COR-L47 (cell line): Measurements from ENCODE around the gene NBDY.
"Not testable (repeated sequence)": the region's sequence is repeated elsewhere in the genome, so short reads cannot be mapped to it uniquely, and the experiment has no call there.

Experiments used
- DNase-seq: peaks from one replicate; lab custom pipeline; 2025; lab: John Stamatoyannopoulos, UW

Gene NBDY

DNA sequence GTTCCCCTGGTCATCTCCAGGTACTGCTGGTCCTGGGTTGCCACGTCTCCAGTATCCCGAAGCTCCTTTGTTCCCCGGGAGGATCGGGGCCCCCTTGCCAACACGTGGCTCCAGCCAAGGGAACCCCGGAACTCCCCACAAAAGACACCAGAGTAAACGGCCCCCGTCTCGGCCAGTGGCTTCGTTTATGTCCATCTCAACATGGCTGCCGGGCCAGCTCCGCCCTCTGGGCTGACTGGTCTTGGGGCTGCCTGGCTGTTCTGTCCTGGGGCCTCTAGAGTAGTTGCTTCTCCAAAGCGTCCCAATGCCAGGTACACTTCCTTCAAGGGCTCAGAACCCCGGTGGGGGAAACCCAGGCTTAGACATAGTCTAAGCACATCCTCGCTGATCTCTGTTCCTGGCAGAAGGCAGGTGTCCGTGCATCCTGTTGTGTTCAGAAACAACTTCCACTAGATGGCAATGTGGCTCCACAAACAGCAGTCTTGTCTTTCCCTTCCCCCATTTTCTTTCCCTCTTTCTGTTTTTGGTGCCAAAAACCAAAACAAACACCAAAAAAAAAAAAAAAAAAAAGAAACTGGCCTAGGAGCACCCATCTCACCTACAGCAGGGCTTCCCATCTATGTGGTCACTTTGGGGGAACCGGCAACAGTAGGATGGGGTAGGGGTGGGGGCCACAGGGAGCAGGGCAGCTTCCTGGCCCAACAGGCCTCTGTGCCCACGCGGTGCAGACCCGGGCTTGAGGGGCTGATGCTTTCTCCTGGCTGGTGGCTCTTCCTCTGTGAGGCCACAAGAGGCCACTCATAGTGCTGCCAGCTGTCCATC lies 35.3 kb downstream of the NBDY start:
- DNase-seq, result no peak

DNA sequence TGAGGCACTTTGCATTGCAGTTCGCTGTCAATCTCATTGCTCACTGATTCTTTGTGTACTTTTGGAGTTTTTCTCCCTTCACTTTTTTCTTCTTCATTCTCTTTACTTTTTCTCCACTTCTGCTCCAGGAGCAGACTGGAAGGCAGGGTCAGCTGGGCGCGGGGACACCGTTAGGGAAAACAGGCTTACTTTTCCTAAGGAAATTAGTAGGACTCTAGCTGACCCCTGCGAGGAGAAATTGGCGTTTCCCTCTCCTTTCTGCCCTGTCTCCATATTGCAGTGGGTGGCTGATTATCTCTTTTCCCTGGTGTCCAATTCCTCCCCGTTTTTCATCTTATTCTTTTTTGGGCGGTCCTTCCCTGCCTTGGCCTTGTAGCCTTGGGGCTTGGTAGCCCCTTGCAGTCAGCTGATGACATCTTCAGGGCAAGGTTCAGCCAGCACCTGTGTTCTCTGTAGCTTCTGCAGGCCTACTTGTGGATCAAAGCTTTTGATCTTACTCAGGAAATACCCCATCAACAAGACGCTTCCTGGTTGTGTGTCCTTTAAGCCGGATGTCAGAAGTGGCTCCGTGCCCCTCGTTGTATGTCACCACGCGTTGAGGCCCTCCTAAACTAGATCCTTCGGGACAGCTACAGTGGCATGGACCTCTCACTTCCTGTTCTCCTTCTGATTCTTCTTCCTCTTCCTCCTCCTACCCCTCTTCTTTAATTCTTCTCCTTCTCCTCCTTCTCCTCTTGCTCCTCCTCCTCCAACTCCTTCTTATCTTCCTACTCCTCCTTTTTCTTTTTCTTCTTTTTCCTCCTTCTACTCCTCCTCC lies 36.1 kb downstream of the NBDY start:
- DNase-seq, result no peak

DNA sequence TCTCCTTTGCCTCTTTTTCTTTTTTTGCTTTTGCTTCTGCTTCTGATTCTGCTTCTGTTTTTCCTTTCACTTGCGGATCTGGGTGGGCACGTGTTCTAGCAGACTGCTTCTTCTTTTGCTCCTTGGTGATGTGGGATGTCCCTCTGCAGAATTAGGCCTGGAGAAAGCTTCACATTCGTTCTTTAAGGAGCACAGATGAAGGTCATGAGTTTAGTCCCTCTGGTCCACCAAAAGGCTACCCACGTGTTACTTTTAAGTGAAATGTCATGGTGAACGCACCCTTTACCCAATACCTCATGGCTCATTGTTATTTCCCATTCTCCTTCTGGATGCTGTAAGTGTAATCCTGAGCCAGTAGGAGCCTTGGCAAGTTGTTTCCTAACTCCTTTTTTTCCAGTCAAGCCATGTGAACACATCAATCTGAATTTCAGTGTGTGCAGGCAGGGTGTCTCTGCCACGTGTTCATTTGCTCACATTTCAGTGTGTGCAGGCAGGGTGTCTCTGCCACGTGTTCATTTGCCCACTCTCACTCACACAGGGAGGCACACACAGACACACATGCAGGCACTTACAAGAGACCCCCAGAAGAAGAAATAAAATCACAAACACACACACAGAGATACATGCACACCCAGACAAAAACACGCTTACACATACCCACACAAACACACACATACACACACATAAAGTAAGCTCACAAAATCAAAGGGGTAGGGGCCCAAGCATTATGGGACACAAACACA lies 36.9 kb downstream of the NBDY start:
- no peak for DNase-seq

DNA sequence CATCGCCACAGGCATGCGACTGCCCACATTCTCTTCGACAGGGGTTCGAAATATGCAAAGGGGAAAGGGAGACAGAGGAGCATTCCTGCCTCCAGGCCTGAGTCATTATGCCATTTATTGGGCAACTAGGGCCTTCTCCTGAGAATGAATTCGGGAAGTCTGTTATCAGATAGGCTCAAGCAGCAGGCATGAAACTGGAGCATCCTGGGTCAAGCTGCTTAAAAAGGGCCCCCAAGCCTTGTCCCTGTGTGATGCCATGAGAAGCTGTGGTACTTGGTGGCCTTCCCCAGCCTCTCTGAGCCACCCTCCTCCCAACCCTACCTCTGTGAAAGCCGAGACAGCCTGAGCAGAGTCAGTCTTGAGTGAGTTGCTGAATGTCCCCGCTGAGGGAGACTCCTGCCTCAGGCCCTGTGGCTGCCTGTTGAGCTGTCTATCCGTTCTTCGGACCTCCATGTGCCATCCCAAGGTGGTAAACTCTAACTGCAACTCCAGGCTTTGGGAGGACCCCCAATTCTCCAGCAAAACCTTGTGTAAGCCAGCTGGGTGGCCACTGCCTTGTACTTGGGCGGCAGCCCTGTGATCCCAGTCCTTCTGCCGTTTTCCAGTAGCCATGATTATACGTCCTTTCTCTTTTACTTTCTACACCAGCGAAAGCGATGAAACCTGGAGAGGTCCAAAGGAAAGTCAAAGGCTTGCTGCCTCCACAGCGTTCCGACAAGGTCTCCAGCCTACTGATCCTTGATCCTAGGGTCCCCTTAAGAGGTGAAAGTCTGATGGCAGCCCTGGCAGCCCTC lies 37.7 kb downstream of the NBDY start:
- DNase-seq, result no peak

DNA sequence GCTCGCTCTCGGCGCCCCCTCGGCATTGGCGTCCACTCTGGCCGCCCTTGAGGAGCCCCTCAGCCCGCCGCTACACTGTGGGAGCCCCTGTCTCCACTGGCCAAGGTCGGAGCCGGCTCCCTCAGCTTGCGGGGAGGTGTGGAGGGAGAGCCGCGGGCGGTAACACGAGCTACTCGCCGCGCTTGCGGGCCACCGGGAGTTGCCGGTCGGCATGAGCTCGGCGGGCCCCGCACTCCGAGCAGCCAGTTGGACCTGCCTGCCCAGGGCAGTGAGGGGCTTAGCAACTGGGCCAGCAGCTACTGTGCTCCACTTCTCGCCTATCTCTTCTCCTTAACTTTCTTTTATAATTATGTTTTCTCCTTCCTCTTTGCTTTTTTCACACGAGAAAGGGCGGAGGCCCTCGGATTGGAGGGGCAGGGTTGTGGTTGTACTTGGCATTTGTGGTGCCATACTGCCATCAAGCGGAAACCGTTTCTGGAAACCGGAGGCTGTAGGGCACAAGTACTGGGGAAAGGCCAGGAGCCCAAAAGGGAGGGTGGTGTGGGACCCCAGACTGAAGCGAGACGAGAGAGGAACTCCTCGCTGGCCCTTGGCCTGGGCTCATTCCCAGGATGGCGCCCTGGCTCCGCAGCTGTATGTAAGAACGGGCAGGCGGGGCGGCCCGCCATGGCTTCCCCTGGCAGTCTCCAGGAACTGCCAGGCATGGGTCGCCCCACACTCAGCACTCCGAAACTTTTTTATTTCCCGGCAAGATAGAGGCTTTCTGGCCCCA lies 38.5 kb downstream of the NBDY start:
- DNase-seq, result not testable (repeated sequence)

DNA sequence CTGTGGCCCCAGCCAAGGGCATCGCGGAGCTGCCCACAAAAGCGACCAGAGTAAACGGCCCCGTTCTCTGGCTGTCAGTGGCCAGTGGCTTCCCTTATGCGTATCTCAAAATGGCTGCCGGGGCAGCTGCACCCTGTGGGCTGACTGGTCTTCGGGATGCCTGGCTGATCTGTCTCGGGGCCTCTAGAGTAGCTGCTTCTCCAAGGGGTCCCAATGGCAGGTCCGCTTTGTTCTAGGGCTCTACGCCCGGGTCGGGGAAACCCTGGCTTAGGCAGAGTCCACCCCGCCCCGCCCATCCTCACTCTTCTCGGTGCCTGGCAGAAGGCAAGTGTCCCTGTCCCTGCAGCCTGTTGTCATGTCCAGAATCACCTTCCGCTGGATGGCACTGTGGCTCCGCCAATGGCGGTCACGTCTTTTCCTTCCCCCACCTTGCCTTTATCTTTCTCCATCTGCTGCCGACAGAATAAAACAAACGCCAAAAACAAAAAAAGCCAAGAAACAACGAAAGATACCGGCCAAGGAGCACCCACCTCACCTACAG lies 39.1 kb downstream of the NBDY start:
- not testable (repeated sequence) for DNase-seq

DNA sequence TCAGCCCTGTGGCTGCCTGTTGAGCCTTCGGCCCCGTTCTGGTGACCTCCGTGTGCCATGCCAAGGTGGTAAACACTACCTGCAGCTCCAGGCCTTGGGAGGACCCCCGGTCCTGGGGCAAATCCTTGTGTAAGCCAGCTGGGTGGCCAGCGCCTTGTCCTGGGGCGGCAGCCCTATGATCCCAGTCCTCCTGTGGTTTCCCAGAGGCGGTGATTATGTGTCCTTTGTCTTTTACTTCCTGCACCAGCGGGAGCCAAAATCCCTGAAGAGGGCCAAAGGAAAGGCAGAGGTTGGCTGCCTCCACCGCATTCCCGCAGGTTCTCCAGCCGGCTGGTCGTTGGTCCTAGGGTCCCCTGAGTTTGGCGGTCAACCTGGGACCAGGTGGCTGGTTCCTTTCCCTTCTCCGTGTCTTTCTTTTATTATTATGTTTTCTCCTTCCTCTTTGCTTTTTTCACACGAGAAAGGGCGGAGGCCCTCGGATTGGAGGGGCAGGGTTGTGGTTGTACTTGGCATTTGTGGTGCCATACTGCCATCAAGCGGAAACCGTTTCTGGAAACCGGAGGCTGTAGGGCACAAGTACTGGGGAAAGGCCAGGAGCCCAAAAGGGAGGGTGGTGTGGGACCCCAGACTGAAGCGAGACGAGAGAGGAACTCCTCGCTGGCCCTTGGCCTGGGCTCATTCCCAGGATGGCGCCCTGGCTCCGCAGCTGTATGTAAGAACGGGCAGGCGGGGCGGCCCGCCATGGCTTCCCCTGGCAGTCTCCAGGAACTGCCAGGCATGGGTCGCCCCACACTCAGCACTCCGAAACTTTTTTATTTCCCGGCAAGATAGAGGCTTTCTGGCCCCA lies 43.9 kb downstream of the NBDY start:
- DNase-seq, result not testable (repeated sequence)

DNA sequence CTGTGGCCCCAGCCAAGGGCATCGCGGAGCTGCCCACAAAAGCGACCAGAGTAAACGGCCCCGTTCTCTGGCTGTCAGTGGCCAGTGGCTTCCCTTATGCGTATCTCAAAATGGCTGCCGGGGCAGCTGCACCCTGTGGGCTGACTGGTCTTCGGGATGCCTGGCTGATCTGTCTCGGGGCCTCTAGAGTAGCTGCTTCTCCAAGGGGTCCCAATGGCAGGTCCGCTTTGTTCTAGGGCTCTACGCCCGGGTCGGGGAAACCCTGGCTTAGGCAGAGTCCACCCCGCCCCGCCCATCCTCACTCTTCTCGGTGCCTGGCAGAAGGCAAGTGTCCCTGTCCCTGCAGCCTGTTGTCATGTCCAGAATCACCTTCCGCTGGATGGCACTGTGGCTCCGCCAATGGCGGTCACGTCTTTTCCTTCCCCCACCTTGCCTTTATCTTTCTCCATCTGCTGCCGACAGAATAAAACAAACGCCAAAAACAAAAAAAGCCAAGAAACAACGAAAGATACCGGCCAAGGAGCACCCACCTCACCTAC lies 44.5 kb downstream of the NBDY start:
- DNase-seq, result not testable (repeated sequence)

DNA sequence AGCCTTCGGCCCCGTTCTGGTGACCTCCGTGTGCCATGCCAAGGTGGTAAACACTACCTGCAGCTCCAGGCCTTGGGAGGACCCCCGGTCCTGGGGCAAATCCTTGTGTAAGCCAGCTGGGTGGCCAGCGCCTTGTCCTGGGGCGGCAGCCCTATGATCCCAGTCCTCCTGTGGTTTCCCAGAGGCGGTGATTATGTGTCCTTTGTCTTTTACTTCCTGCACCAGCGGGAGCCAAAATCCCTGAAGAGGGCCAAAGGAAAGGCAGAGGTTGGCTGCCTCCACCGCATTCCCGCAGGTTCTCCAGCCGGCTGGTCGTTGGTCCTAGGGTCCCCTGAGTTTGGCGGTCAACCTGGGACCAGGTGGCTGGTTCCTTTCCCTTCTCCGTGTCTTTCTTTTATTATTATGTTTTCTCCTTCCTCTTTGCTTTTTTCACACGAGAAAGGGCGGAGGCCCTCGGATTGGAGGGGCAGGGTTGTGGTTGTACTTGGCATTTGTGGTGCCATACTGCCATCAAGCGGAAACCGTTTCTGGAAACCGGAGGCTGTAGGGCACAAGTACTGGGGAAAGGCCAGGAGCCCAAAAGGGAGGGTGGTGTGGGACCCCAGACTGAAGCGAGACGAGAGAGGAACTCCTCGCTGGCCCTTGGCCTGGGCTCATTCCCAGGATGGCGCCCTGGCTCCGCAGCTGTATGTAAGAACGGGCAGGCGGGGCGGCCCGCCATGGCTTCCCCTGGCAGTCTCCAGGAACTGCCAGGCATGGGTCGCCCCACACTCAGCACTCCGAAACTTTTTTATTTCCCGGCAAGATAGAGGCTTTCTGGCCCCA lies 49.3 kb downstream of the NBDY start:
- not testable (repeated sequence) for DNase-seq

DNA sequence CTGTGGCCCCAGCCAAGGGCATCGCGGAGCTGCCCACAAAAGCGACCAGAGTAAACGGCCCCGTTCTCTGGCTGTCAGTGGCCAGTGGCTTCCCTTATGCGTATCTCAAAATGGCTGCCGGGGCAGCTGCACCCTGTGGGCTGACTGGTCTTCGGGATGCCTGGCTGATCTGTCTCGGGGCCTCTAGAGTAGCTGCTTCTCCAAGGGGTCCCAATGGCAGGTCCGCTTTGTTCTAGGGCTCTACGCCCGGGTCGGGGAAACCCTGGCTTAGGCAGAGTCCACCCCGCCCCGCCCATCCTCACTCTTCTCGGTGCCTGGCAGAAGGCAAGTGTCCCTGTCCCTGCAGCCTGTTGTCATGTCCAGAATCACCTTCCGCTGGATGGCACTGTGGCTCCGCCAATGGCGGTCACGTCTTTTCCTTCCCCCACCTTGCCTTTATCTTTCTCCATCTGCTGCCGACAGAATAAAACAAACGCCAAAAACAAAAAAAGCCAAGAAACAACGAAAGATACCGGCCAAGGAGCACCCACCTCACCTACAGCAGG lies 50.0 kb downstream of the NBDY start:
- DNase-seq, result not testable (repeated sequence)

DNA sequence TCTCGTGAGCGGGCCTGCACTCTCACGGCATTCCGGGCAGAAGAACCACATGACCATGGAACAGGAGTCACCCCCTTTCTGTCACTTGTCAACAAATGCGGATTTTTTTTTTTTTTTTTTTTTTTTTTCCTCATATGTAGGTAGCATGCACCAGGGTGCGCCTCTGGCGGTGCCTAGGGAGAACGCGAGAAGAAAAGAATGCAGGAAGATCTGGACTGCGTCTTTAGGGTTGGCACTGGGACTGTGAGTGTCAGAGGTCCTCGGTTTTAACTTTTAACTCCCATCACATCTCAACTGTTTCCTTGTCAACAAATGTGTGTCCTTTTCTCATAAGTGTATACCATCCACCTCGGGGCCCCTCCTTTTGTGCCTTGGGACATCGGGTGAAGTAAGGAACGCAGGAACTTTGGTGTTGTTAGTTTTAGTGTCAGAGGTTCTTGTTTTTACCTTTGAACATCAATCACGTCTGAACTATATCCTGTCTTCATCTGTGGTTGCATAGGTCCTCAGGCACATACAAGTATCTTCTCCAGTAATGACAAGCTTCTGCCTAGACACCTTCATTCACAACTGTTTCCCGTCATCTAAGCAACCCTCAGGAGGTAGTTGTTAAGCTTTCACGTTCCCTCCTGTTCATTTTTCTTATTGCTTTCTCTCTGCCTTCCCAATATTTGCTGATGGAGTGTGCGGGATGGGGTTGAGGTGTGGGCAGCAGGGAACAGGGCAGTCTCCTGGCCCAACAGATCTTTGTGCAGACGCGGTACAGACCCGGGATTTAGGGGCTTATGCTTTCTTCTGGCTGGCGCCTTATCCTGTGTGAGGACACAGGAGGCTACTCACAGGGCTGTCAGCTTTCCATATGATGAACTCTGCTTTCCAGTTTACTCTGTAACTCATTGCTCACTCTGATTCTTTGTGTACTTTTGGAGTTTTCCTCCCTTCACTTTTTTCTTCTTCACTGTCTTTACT lies 51.9 kb downstream of the NBDY start:
- not testable (repeated sequence) for DNase-seq

DNA sequence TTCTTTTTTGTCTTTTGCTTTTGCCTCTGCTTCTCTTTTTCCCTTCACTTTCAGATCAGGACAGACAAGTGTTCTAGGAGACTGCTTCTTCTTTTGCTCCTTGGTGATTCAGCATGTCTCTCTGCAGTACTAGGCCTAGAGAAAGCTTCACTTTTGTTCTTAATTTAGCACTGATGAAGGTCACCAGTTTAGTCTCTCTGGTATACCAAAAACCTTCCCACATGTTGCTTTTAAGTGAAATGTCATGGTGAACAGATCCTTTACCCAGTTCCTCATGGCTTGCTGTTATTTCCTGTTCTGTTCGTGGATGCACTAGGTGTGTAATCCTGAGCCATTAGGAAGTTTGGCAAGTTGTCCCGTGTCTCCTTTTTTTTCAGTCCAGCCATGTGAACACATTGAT lies 53.3 kb downstream of the NBDY start:
- no peak for DNase-seq

DNA sequence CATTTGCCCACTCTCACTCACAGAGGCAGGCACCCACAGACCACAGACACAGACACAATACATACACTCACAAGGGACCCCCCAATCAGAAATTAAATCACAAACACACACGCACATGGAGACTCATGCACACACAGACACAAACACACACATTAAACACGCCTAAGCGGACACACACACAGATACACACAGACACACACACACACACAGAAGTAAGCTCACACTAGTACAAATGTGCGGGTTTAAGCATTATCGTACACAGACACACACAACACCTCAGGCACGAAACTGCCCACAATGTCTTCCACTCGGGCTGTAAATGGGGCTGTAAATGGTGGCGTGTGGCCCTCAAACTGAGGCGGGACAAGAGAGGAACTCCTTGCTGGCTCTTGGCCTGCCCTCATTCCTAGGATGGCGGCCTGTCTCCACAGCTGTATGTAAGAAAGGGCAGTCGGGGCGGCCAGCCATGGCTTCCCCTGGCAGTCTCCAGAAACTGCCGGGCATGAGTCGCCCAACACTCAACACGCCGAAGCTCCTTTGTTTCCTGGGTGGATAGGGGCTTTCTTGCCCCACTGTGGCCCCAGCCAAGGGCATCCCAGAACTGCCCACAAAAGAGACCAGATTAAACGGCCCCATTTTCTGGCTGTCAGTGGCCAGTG lies 53.9 kb downstream of the NBDY start:
- DNase-seq, result no peak

DNA sequence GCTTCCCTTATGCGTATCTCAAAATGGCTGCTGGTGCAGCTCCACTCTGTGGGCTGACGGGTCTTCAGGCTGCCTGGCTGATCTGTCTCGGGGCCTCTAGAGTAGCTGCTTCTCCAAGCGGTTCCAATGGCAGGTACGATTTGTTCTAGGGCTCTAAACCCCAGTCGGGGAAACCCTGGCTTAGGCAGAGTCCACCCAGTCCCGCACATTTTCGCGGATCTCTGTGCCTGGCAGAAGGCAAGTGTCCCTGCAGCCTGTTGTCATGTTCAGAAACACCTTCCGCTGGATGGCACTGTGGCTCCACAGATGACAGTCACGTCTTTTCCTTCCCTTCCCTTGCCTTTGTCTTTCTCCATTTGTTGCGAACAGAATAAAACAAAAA lies 54.4 kb downstream of the NBDY start:
- no peak for DNase-seq

DNA sequence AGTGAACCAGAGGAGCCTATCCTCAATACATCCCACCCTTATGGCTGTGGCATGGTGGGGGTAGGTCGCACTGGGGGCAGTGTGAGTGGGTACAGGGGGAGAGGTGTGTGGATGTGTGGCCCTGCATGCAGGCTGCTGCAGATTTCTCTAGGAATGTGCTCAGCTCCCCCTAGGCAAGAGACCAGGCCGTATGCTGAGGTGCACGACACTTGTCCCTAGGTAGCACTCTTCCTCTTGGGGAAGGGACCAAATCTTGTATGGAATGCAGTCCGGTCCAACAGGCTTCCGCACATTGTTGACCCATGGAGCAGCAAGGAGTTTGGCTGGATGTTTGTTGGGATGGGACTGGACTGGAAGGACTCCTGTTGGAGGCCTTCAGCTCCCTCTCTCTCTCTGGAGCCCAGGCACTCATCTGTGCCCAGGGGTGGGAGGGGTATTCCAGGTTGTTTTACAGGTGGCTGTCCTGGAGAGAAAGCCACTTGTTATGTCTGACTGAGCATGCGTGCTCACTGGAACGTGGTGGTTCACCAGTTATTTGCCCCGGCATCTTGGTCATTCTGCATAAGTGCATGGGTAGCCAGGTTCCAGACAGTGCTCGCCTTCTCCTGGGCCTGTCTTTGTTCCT lies 55.1 kb downstream of the NBDY start:
- no peak for DNase-seq

DNA sequence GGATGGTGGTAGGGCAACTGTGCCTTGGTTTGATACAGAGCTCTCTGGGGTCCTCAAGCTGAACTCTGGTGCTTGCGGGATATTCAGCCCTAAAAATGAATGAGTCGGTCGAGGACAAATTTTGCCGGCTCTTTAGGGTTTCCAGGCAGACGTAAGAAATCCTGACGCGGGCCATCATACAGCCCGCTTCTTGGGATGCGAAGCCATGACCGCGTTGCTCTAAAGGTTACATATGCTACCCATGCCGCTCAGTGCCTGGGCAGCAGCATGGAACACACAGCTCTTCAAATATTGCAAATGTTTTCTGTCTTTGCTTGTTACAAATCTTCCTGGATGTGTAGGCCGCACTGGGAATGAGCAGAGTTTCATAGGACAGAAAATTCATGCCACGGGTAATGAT lies 55.6 kb downstream of the NBDY start:
- no peak for DNase-seq
